Activated CD8-positive, alpha-beta T cell treated with anti-CD3 and anti-CD28 coated beads for 36 hours (primary cell): Measurements from ENCODE around the gene S100A6. TPM values are rescaled to one million over a fixed set of nuclear protein-coding genes. Genes with fewer than 3 reads are reported as not detected.

Experiments used
- ATAC-seq: fragments of 200-7000 bp; cut with Tn5 transposase; one replicate; pipeline ENCODE4 v1.10.0; 2021; ENCODE audit warnings: mild to moderate bottlenecking, moderate library complexity
- CTCF ChIA-PET: fragments of 350-600 bp; sonication (Branson Sonifier 250); formaldehyde crosslinking; loops from one replicate; lab custom pipeline; 2021; ENCODE audit warnings: antibody characterized with exemption; lab: Charles Lee
- POLR2A ChIA-PET: fragments of 350-600 bp; sonication (Branson Sonifier 250); formaldehyde crosslinking; loops from one replicate; lab custom pipeline; 2021; ENCODE audit warnings: antibody characterized with exemption; lab: Charles Lee
- DNase-seq: peaks from one replicate; pipeline ENCODE4 v3.0.0-alpha.2; 2020
- H3K27ac Mint-ChIP-seq: one replicate; pipeline ENCODE4 v1.8.0; 2021; ENCODE audit warnings: mild to moderate bottlenecking, mixed read lengths
- H3K27me3 Mint-ChIP-seq: one replicate; pipeline ENCODE4 v1.8.0; 2021; ENCODE audit warnings: mixed read lengths
- H3K36me3 Mint-ChIP-seq: one replicate; pipeline ENCODE4 v1.8.0; 2021; ENCODE audit warnings: low read depth, mixed read lengths
- H3K4me1 Mint-ChIP-seq: one replicate; pipeline ENCODE4 v1.8.0; 2021; ENCODE audit warnings: low read depth, mixed read lengths
- H3K4me3 Mint-ChIP-seq: one replicate; pipeline ENCODE4 v1.8.0; 2021; ENCODE audit warnings: mild to moderate bottlenecking, moderate library complexity, mixed read lengths
- H3K9me3 Mint-ChIP-seq: one replicate; pipeline ENCODE4 v1.8.0; 2021; ENCODE audit warnings: mixed read lengths
- intact Hi-C: fragments of 100-400 bp; cut with micrococcal nuclease; formaldehyde crosslinking; loops from one replicate; pipeline ENCODE4 v1.10.0; 2022
- total RNA-seq, 2 experiments: library from RNA; stranded (reverse); gene quantifications; one replicate each; pipeline ENCODE4 v1.2.3, GENCODE V29; 2021
- TF ChIP-seq, protein P1 (sequence below): fragments of 200-600 bp; IDR thresholded peaks from one replicate; pipeline ENCODE4 v1.8.0; 2022; ENCODE audit warnings: antibody characterized with exemption, mild to moderate bottlenecking

The S100A6 gene
- total RNA-seq, 2 experiments from 2014 or later: 200 to 211 TPM

DNA sequence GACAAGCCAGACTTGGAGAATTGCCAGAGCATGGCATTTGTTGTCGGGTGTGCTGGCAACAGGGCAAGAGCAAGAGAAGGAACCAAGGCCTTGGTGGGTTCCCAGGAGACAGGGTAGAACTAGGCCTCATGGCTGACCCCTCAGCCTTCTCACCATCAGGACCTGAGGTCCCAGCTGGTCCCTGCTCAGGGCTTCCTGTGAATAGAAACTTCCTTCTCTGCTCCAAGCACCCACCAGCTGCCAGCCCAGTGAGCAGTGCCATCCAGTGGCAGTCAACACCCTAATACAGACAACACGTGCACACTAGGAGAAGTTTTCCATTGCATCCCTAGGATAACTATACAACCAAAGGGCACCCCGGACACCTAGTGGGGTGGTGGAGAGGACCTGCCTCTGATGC is 22.8 kb downstream of the S100A6 start:
- CTCF ChIA-PET: interaction anchor here (1.2 kb wide), 1 partner anchor 60 kb away, joined by 5 read pairs; no protein-coding TSS in a partner anchor
- intact Hi-C loops: loop anchor here (5.0 kb wide), 1 partner anchor 234 kb away; no protein-coding TSS in a partner anchor
- no peaks in the 10 kb centered on the region for H3K36me3 Mint-ChIP-seq

DNA sequence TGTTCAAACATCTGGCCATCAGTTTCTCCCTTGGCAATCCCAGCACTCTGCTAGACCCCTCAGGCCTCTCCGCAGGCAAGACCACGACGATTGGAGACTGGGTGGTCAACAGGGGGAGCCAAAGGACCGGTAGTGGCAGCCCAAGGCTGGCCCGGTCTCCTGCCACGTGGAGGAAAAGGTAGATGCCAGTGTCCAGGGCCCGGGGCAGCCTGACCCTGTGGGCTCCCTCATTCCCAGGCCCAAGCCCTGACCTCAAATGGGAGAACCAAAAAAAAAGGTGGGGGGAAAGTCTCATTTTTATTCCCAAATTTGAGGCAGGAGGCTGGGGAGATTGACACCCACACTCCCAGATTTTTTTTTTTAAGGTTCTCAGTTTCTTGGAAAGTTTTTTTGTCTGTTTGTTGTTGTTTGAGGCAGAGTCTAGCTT is 24.8 kb downstream of the S100A6 start:
- DNase-seq (peak; percentile 88), ATAC-seq (peak; percentile 94)
- TF ChIP-seq, protein P1, sequence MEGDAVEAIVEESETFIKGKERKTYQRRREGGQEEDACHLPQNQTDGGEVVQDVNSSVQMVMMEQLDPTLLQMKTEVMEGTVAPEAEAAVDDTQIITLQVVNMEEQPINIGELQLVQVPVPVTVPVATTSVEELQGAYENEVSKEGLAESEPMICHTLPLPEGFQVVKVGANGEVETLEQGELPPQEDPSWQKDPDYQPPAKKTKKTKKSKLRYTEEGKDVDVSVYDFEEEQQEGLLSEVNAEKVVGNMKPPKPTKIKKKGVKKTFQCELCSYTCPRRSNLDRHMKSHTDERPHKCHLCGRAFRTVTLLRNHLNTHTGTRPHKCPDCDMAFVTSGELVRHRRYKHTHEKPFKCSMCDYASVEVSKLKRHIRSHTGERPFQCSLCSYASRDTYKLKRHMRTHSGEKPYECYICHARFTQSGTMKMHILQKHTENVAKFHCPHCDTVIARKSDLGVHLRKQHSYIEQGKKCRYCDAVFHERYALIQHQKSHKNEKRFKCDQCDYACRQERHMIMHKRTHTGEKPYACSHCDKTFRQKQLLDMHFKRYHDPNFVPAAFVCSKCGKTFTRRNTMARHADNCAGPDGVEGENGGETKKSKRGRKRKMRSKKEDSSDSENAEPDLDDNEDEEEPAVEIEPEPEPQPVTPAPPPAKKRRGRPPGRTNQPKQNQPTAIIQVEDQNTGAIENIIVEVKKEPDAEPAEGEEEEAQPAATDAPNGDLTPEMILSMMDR: peak; percentile 99
- Mint-ChIP-seq H3K4me3 (no peak overlapping the region), H3K27ac (peak overlapping the region; percentile 66), H3K36me3 (no peaks in the 10 kb centered on the region), H3K9me3 (no peaks in the 10 kb centered on the region), H3K27me3 (no peaks in the 10 kb centered on the region), H3K4me1 (peaks cover 7% of the 10 kb centered on the region)
- intact Hi-C loops: loop anchor here (1.0 to 5.0 kb wide), 3 partner anchors 55 to 236 kb away; partner anchors contain the start of gene S100A14
- ChIA-PET POLR2A (interaction anchor here (1.0 to 1.5 kb wide), 4 partner anchors 25 to 124 kb away, joined by 3 to 7 read pairs (median 4); partner anchors contain the start of genes CHTOP and S100A6), CTCF (interaction anchor here (0.6 to 4.2 kb wide), 61 partner anchors 10 to 261 kb away, joined by 3 to 88 read pairs (median 5); partner anchors contain the start of genes CHTOP, ILF2, S100A13 and S100A14)

More for the DNA sequence above, 22.8 kb downstream of the S100A6 start:
- POLR2A ChIA-PET: interaction anchor here (1.2 kb wide), 1 partner anchor 55 kb away, joined by 3 read pairs; no protein-coding TSS in a partner anchor
- Mint-ChIP-seq H3K27me3 (no peaks in the 10 kb centered on the region), H3K27ac (no peak overlapping the region), H3K4me3 (no peak overlapping the region), H3K9me3 (no peaks in the 10 kb centered on the region), H3K4me1 (peaks cover 7% of the 10 kb centered on the region)
- TF ChIP-seq, protein P1: no peak
- ATAC-seq (no peak), DNase-seq (no peak)

DNA sequence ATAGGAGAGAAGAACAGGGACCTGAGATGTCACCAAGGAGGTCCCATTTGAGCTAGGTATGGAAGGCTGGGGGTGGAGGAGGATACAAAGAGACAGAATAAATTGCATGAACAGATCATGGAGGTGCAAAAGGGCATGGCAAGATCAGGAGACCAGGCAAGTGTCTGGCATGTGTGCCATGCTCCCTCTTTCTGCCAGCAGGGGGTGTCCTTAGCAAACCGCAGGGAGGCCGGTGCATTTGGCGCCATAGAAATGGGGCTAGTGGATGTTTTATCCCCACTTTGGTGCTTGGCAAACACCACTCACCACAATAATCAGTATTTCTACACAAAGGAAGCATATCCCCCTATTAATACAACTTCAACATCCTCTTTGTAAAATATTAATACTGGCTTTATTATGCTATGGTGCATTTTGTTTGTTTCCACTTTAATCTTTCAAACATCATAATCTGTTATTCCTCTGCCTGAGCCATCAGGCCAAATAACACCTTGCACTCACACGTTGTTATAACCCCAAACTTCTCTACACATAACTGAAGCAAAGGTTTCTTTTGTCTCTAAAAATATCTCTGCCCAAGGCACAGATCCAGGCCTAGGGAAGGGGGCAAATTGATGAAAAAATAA is 25.9 kb downstream of the S100A6 start:
- DNase-seq (peak; percentile 85), ATAC-seq (peak; percentile 68)
- CTCF ChIA-PET: interaction anchor here (0.6 to 4.2 kb wide), 39 partner anchors 8 to 239 kb away, joined by 3 to 88 read pairs (median 7); partner anchors contain the start of genes CHTOP, S100A1, S100A13 and S100A14
- intact Hi-C loops: loop anchor here (2.0 to 5.0 kb wide), 2 partner anchors 107 to 237 kb away; partner anchors contain the start of gene S100A14
- no peaks in the 10 kb centered on the region for H3K36me3 Mint-ChIP-seq
- H3K4me1 Mint-ChIP-seq: peaks cover 7% of the 10 kb centered on the region
- POLR2A ChIA-PET: interaction anchor here (1.3 kb wide), 1 partner anchor 125 kb away, joined by 3 read pairs; no protein-coding TSS in a partner anchor
- TF ChIP-seq, protein P1: peak; percentile 74
- H3K4me3 Mint-ChIP-seq: no peak overlapping the region
- no peaks in the 10 kb centered on the region for H3K9me3 Mint-ChIP-seq
- H3K27ac Mint-ChIP-seq: no peak overlapping the region
- no peaks in the 10 kb centered on the region for H3K27me3 Mint-ChIP-seq

DNA sequence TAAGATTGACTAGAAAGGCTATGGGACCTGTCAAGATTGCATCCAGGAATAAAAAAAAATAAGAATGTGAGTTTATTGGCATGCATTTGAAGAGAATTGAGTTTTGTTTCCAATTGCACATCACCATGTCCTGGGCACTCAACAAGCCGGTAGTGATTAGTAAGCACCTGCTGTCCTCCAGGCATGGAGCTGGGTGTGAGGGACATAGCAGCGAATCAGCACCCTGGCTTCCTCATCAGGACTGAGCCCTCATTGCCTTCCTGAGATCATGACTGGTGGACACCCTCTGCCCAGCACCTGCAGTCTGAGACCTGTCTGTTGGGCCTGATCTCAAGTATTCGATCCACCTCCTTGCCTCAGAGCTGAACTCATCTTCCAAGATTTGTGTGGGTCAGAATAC is 26.8 kb downstream of the S100A6 start:
- Mint-ChIP-seq H3K36me3 (no peaks in the 10 kb centered on the region), H3K27me3 (no peaks in the 10 kb centered on the region), H3K9me3 (no peaks in the 10 kb centered on the region), H3K27ac (no peak overlapping the region), H3K4me3 (no peak overlapping the region), H3K4me1 (peaks cover 10% of the 10 kb centered on the region)
- no peak for ATAC-seq
- TF ChIP-seq, protein P1: no peak
- intact Hi-C loops: no loop called here
- ChIA-PET CTCF (interaction anchor here (0.6 to 4.2 kb wide), 11 partner anchors 11 to 119 kb away, joined by 3 to 88 read pairs (median 19); partner anchors contain the start of genes S100A1, S100A13, S100A14 and S100A4), POLR2A (interaction anchor here (0.6 kb wide), 1 partner anchor 711 kb away, joined by 3 read pairs; a partner anchor contains a TSS)
- no peak for DNase-seq
